Measurements from ENCODE around the gene PTPA.

DNA sequence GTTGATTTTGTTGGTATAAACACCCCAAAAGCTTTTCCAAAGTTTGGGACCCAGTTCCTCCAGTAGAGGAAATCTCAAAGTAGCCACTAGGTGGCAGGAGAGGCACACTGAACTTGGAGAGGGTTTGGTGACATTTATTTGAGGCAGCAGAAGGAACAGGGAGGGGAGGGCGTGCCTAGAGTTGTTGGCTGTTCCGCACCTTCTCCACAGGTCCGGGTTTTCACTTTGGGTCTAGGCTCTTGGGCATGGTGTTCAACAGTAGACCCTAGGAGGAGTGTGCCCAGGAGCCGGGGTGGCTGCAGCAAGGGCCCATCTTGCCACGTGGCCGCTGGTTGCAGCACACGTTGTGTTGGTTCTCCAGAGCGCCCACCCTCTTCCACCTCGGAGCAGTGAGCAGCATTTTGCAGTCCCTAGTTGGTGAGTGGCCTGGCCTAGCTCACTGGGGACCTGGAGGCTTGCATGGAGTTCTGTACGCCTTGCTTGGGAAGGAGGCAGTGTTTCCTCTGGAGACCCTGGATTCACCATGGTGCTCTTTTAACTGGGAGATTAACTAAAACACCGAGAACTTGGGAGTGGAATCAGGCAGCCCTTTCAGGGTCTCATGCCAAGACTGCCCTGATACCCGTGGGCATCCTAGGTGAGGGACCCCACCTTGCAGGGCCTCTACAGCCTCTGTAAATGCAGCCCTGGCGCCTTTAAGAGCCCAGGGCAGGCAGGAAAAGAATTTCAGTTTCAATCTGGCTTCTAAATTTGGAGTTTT is 28.2 kb downstream of the PTPA start:
- TF ChIP-seq, protein P1, sequence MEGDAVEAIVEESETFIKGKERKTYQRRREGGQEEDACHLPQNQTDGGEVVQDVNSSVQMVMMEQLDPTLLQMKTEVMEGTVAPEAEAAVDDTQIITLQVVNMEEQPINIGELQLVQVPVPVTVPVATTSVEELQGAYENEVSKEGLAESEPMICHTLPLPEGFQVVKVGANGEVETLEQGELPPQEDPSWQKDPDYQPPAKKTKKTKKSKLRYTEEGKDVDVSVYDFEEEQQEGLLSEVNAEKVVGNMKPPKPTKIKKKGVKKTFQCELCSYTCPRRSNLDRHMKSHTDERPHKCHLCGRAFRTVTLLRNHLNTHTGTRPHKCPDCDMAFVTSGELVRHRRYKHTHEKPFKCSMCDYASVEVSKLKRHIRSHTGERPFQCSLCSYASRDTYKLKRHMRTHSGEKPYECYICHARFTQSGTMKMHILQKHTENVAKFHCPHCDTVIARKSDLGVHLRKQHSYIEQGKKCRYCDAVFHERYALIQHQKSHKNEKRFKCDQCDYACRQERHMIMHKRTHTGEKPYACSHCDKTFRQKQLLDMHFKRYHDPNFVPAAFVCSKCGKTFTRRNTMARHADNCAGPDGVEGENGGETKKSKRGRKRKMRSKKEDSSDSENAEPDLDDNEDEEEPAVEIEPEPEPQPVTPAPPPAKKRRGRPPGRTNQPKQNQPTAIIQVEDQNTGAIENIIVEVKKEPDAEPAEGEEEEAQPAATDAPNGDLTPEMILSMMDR (IDR thresholded peaks at IDR 0.05; ENCODE audit: borderline replicate concordance, extremely low read depth, low read length, poor library complexity, severe bottlenecking), result peak; percentile 90
- no peak for TF ChIP-seq EZH2 (IDR thresholded peaks at IDR 0.05; ENCODE audit: borderline replicate concordance, low read depth, low read length, severe bottlenecking)

All from DND-41 (cell line).